Gastroesophageal sphincter (tissue), 3 donors: ENCODE results near the gene BCLAF1.

Source experiments
- CTCF ChIP-seq, 4 experiments: fragments of 200-600 bp in 2 of 4; fragments of 450-650 bp in 2 of 4; sonication (generic) in 1 of 4; IDR thresholded peaks; one replicate each; pipeline ENCODE4 v1.5.1; 2017 to 2019; ENCODE audit warnings: antibody characterized with exemption in 4 of 4, mild to moderate bottlenecking in 2 of 4, moderate library complexity in 2 of 4
- EP300 ChIP-seq: sonication (generic); formaldehyde crosslinking; IDR thresholded peaks from one replicate; pipeline ENCODE4 v1.6.1; 2017; ENCODE audit warnings: antibody characterized with exemption, mild to moderate bottlenecking
- POLR2A ChIP-seq, 2 donors: fragments of 450-650 bp; IDR thresholded peaks; one replicate each; pipeline ENCODE4 v1.6.1; 2017; ENCODE audit warnings: antibody characterized with exemption in 2 of 2, mild to moderate bottlenecking in 2 of 2, moderate library complexity in 1 of 2
- POLR2AphosphoS5 ChIP-seq: sonication (generic); formaldehyde crosslinking; IDR thresholded peaks from one replicate; pipeline ENCODE4 v1.6.1; 2017; ENCODE audit warnings: antibody characterized with exemption

- TF ChIP-seq CTCF (IDR thresholded peaks at IDR 0.05) (no peak), POLR2A (IDR thresholded peaks at IDR 0.05) (no peak), POLR2AphosphoS5 (no peak), EP300 (no peak)
Measured at GRCh38 chr6:136284909-136285308, 4.7 kb downstream of the BCLAF1 start.
